HepG2 (cell line): Measurements from ENCODE around the gene RPL19. TPM values are rescaled to one million over a fixed set of nuclear protein-coding genes. Genes with fewer than 3 reads are reported as not detected.

Source experiments
- ATRX ChIP-seq: sonication (generic); formaldehyde crosslinking; IDR thresholded peaks from 2 replicates; pipeline ENCODE4 v1.4.0; 2020; ENCODE audit warnings: missing genetic modification reagents, borderline replicate concordance
- IRF9 ChIP-seq: sonication (generic); formaldehyde crosslinking; IDR thresholded peaks from 2 replicates; pipeline ENCODE4 v1.8.0; 2022; ENCODE audit warnings: missing genetic modification reagents, mild to moderate bottlenecking, borderline replicate concordance
- KLF15 ChIP-seq: sonication (generic); formaldehyde crosslinking; IDR thresholded peaks from 2 replicates; pipeline ENCODE4 v1.8.1; 2023; ENCODE audit warnings: borderline replicate concordance, mild to moderate bottlenecking, inconsistent platforms, missing genetic modification reagents, mixed read lengths
- NRL ChIP-seq: sonication (generic); formaldehyde crosslinking; IDR thresholded peaks from 2 replicates; pipeline ENCODE4 v1.5.0; 2020; ENCODE audit warnings: missing genetic modification reagents, mild to moderate bottlenecking, moderate library complexity, borderline replicate concordance
- PATZ1 ChIP-seq: sonication (generic); formaldehyde crosslinking; IDR thresholded peaks from 2 replicates; pipeline ENCODE4 v1.4.0; 2020; ENCODE audit warnings: missing genetic modification reagents
- SETDB1 ChIP-seq: sonication (generic); formaldehyde crosslinking; IDR thresholded peaks from 2 replicates; pipeline ENCODE4 v1.5.1; 2020; ENCODE audit warnings: missing genetic modification reagents, mild to moderate bottlenecking, borderline replicate concordance
- THAP9 ChIP-seq: sonication (generic); formaldehyde crosslinking; IDR thresholded peaks from 2 replicates; pipeline ENCODE4; 2020; ENCODE audit warnings: missing genetic modification reagents, mild to moderate bottlenecking, borderline replicate concordance
- XRCC5 ChIP-seq: fragments of 200-400 bp; formaldehyde crosslinking; optimal IDR thresholded peaks from 2 replicates; pipeline ENCODE3; 2017; ENCODE audit warnings: mild to moderate bottlenecking, low read length
- YY1 ChIP-seq: IDR thresholded peaks from 2 replicates; pipeline ENCODE4 v1.6.1; 2011; ENCODE audit warnings: low read length, low read depth, moderate library complexity, mild to moderate bottlenecking; ENCODE audit not compliant: insufficient read depth, insufficient replicate concordance
- ZBTB43 ChIP-seq: sonication (generic); formaldehyde crosslinking; conservative IDR thresholded peaks from 2 replicates; pipeline ENCODE4 v1.4.0; 2020; ENCODE audit warnings: missing genetic modification reagents
- ZNF687 ChIP-seq: sonication (generic); formaldehyde crosslinking; IDR thresholded peaks from 2 replicates; pipeline ENCODE4 v1.5.1; 2020; ENCODE audit warnings: mild to moderate bottlenecking, missing genetic modification reagents, moderate library complexity
- ZSCAN5A ChIP-seq: sonication (generic); formaldehyde crosslinking; IDR thresholded peaks from 2 replicates; pipeline ENCODE4 v1.8.0; 2022; ENCODE audit warnings: mild to moderate bottlenecking, missing genetic modification reagents, borderline replicate concordance
- polyA plus RNA-seq, 8 experiments: library from polyadenylated mRNA; depleted of rRNA in 3 of 8; stranded (reverse) in 7 of 8; unstranded in 1 of 8; fragments of >200 nt; fragmentation: Illumina TruSeq in 4 of 8; extraction: Trizol in 4 of 8; gene quantifications; 2 replicates each; pipeline versions ENCODE4 v1.2.1 to v1.2.3, GENCODE V29; 2011 to 2016; ENCODE audit warnings: low read depth in 4 of 8, missing spikeins in 1 of 8, mixed read lengths in 1 of 8; ENCODE audit not compliant: insufficient read depth in 1 of 8
- total RNA-seq, 5 experiments: library from RNA; depleted of rRNA; stranded (reverse); fragments of >200 nt; fragmentation: Illumina TruSeq; extraction: Trizol; gene quantifications; 2 replicates each; pipeline ENCODE4 v1.2.3, GENCODE V29; 2016; ENCODE audit warnings: low read depth in 1 of 5

The RPL19 gene
- total and polyA plus RNA-seq, 2 of the 13 experiments (the other 11 are each of a cell fraction or from before 2014, with no cell fraction given), result 2,522 to 2,768 TPM

GRCh38 chr17:39231591-39232551 is 31.8 kb downstream of the RPL19 start (continued):
- TF ChIP-seq IRF9 (CRISPR knock-in tag), result peak; percentile 57; the same call in 1 of the 2 replicates
- no peak for TF ChIP-seq YY1
- no peak for TF ChIP-seq ATRX
- TF ChIP-seq THAP9 (CRISPR knock-in tag), result 0 out of 2 replicates have a peak, but pooled peaks have one; percentile 22
- TF ChIP-seq XRCC5, result peak; percentile 89
- TF ChIP-seq SETDB1, result no peak
- 0 out of 2 replicates have a peak, but pooled peaks have one; percentile 15 for TF ChIP-seq PATZ1
- no peak for TF ChIP-seq KLF15 (CRISPR knock-in tag)
- TF ChIP-seq ZSCAN5A (CRISPR knock-in tag), result 0 out of 2 replicates have a peak, but pooled peaks have one; percentile 27
- peak; percentile 47 for TF ChIP-seq ZNF687 (CRISPR knock-in tag)
- TF ChIP-seq NRL (CRISPR knock-in tag), result peak; percentile 52; the same call in 1 of the 2 replicates
- no peak for TF ChIP-seq ZBTB43
